Kasumi-1 (cell line): Measurements from ENCODE around the gene CCDC122.
A peak's percentile ranks its signal among the peaks of the same experiment; 100 is the strongest.

Experiments
- DNase-seq, 2 experiments: peaks; one replicate each; lab custom pipeline; 2025; lab: John Stamatoyannopoulos, UW

The CCDC122 gene

GRCh38 chr13:43802511-43802910 is 77.0 kb downstream of the CCDC122 start:
- no peak for DNase-seq

- no peak for DNase-seq
Measured at GRCh38 chr13:43800828-43801227, 78.7 kb downstream of the CCDC122 start.

GRCh38 chr13:43799191-43799590 is 80.3 kb downstream of the CCDC122 start:
- no peak for DNase-seq

GRCh38 chr13:43797869-43798268 is 81.7 kb downstream of the CCDC122 start:
- DNase-seq: no peak

- DNase-seq: no peak
Measured at GRCh38 chr13:43797159-43797558, 82.4 kb downstream of the CCDC122 start.

GRCh38 chr13:43794416-43794815 is 85.1 kb downstream of the CCDC122 start:
- no peak for DNase-seq

GRCh38 chr13:43792076-43792881 is 87.3 kb downstream of the CCDC122 start:
- DNase-seq: no peak

- DNase-seq: peak; percentile 21 to 67
Measured at GRCh38 chr13:43787997-43788396, 91.5 kb downstream of the CCDC122 start.

- DNase-seq: no peak
Measured at GRCh38 chr13:43787518-43787891, 92.0 kb downstream of the CCDC122 start.

- DNase-seq: peak; percentile 27 to 57
Measured at GRCh38 chr13:43786766-43787517, 92.6 kb downstream of the CCDC122 start, which contains the start of gene ENOX1. ENOX1 (minus strand) TSS chr13:43786972.

GRCh38 chr13:43786472-43786765 is 93.1 kb downstream of the CCDC122 start:
- DNase-seq: no peak
